Activated naive CD8-positive, alpha-beta T cell treated with anti-CD3 and anti-CD28 coated beads, Interleukin-2, amount 10 ng/mL, durations not matched to agents 7 days and 5 days (primary cell): Measurements from ENCODE around the gene DNASE1L3. TPM values are rescaled to one million over a fixed set of nuclear protein-coding genes. Genes with fewer than 3 reads are reported as not detected.
"Not testable (repeated sequence)": the region's sequence is repeated elsewhere in the genome, so short reads cannot be mapped to it uniquely, and the experiment has no call there.

Experiments
- ATAC-seq: fragments of 150-1000 bp; cut with Tn5 transposase; one replicate; pipeline ENCODE4 v1.10.0; 2021; ENCODE audit warnings: low read depth, moderate library complexity
- POLR2A ChIA-PET: fragments of 350-600 bp; sonication (Branson Sonifier 250); formaldehyde crosslinking; loops from one replicate; lab custom pipeline; 2021; ENCODE audit warnings: antibody characterized with exemption; lab: Charles Lee
- DNase-seq: peaks from one replicate; pipeline ENCODE4 v3.0.0; 2021
- H3K27ac Mint-ChIP-seq: one replicate; pipeline ENCODE4 v1.8.0; 2022; ENCODE audit warnings: mild to moderate bottlenecking, mixed read lengths
- H3K27me3 Mint-ChIP-seq: one replicate; pipeline ENCODE4 v1.8.0; 2022; ENCODE audit warnings: mild to moderate bottlenecking, moderate library complexity, mixed read lengths
- H3K36me3 Mint-ChIP-seq: one replicate; pipeline ENCODE4 v1.8.0; 2021; ENCODE audit warnings: mild to moderate bottlenecking, mixed read lengths
- H3K4me1 Mint-ChIP-seq: one replicate; pipeline ENCODE4 v1.8.0; 2021; ENCODE audit warnings: mixed read lengths
- H3K4me3 Mint-ChIP-seq: one replicate; pipeline ENCODE4 v1.8.0; 2022; ENCODE audit warnings: mild to moderate bottlenecking, moderate library complexity, mixed read lengths
- H3K9me3 Mint-ChIP-seq: one replicate; pipeline ENCODE4 v1.8.0; 2021; ENCODE audit warnings: mixed read lengths
- total RNA-seq, 2 experiments: library from RNA; stranded (reverse); gene quantifications; one replicate each; pipeline ENCODE4 v1.2.3, GENCODE V29; 2021

Gene DNASE1L3
- total RNA-seq, 2 experiments from 2014 or later, result not detected

GRCh38 chr3:58202917-58203360 is 7.8 kb downstream of the DNASE1L3 start:
- POLR2A ChIA-PET, result no interaction called here
- peaks cover 4% of the 10 kb centered on the region for H3K4me1 Mint-ChIP-seq
- H3K27ac Mint-ChIP-seq, result no peak overlapping the region
- no peak for DNase-seq
- H3K4me3 Mint-ChIP-seq, result no peak overlapping the region
- H3K9me3 Mint-ChIP-seq, result peaks cover 2% of the 10 kb centered on the region
- H3K27me3 Mint-ChIP-seq, result peaks cover 15% of the 10 kb centered on the region
- ATAC-seq, result no peak
- peaks cover 2% of the 10 kb centered on the region for H3K36me3 Mint-ChIP-seq

- peaks cover 15% of the 10 kb centered on the region for H3K27me3 Mint-ChIP-seq
- ATAC-seq, DNase-seq, H3K36me3 Mint-ChIP-seq, H3K27ac Mint-ChIP-seq, H3K4me1 Mint-ChIP-seq, POLR2A ChIA-PET, H3K9me3 Mint-ChIP-seq, H3K4me3 Mint-ChIP-seq: not testable (repeated sequence)
Observed at GRCh38 chr3:58201451-58201850, 9.3 kb downstream of the DNASE1L3 start.

GRCh38 chr3:58200846-58201355 is 9.9 kb downstream of the DNASE1L3 start:
- Mint-ChIP-seq H3K9me3 (peaks cover 2% of the 10 kb centered on the region), H3K4me1 (peaks cover 2% of the 10 kb centered on the region), H3K4me3 (no peak overlapping the region), H3K36me3 (peaks cover 2% of the 10 kb centered on the region), H3K27me3 (peaks cover 15% of the 10 kb centered on the region), H3K27ac (no peak overlapping the region)
- POLR2A ChIA-PET, result no interaction called here
- DNase-seq (no peak), ATAC-seq (no peak)

GRCh38 chr3:58200121-58200709 is 10.6 kb downstream of the DNASE1L3 start:
- ATAC-seq, result no peak
- Mint-ChIP-seq H3K36me3 (peaks cover 2% of the 10 kb centered on the region), H3K4me1 (peaks cover 2% of the 10 kb centered on the region), H3K9me3 (peaks cover 2% of the 10 kb centered on the region), H3K27ac (no peak overlapping the region), H3K4me3 (no peak overlapping the region), H3K27me3 (peaks cover 15% of the 10 kb centered on the region)
- POLR2A ChIA-PET, result no interaction called here
- DNase-seq, result no peak

- H3K27ac Mint-ChIP-seq, result no peak overlapping the region
- no peak for DNase-seq
- POLR2A ChIA-PET, result no interaction called here
- H3K4me3 Mint-ChIP-seq, result no peak overlapping the region
- peaks cover 13% of the 10 kb centered on the region for H3K27me3 Mint-ChIP-seq
- H3K4me1 Mint-ChIP-seq, result peaks cover 2% of the 10 kb centered on the region
- ATAC-seq, result no peak
- H3K9me3 Mint-ChIP-seq, result peaks cover 2% of the 10 kb centered on the region
- peaks cover 2% of the 10 kb centered on the region for H3K36me3 Mint-ChIP-seq
Observed at GRCh38 chr3:58198804-58199203, 12.0 kb downstream of the DNASE1L3 start.

- no peak for DNase-seq
- ATAC-seq, result no peak
- Mint-ChIP-seq H3K27ac (no peak overlapping the region), H3K9me3 (peaks cover 2% of the 10 kb centered on the region), H3K4me1 (peaks cover 2% of the 10 kb centered on the region), H3K27me3 (peaks cover 13% of the 10 kb centered on the region), H3K4me3 (no peak overlapping the region), H3K36me3 (peaks cover 2% of the 10 kb centered on the region)
- POLR2A ChIA-PET, result no interaction called here
Observed at GRCh38 chr3:58198362-58198761, 12.4 kb downstream of the DNASE1L3 start.

GRCh38 chr3:58197588-58197987 is 13.2 kb downstream of the DNASE1L3 start:
- no peaks in the 10 kb centered on the region for H3K36me3 Mint-ChIP-seq
- H3K4me1 Mint-ChIP-seq, result peaks cover 2% of the 10 kb centered on the region
- POLR2A ChIA-PET, result no interaction called here
- DNase-seq (no peak), ATAC-seq (no peak)
- H3K9me3 Mint-ChIP-seq, result no peaks in the 10 kb centered on the region
- H3K4me3 Mint-ChIP-seq, result no peak overlapping the region
- peaks cover 11% of the 10 kb centered on the region for H3K27me3 Mint-ChIP-seq
- H3K27ac Mint-ChIP-seq, result no peak overlapping the region

GRCh38 chr3:58193682-58194407 is 16.9 kb downstream of the DNASE1L3 start:
- Mint-ChIP-seq H3K4me1 (no peaks in the 10 kb centered on the region), H3K27me3 (no peaks in the 10 kb centered on the region), H3K27ac (no peak overlapping the region), H3K9me3 (no peaks in the 10 kb centered on the region), H3K4me3 (no peak overlapping the region), H3K36me3 (no peaks in the 10 kb centered on the region)
- DNase-seq, result no peak
- ATAC-seq, result no peak
- POLR2A ChIA-PET, result interaction anchor here (0.7 kb wide), 1 partner anchor 20 kb away, joined by 3 read pairs; no protein-coding TSS in a partner anchor

- Mint-ChIP-seq H3K27me3 (peaks cover 2% of the 10 kb centered on the region), H3K9me3 (no peaks in the 10 kb centered on the region), H3K4me1 (peaks cover 5% of the 10 kb centered on the region), H3K27ac (no peak overlapping the region), H3K36me3 (no peaks in the 10 kb centered on the region), H3K4me3 (no peak overlapping the region)
- POLR2A ChIA-PET, result no interaction called here
- DNase-seq (no peak), ATAC-seq (no peak)
Observed at GRCh38 chr3:58192069-58192468, 18.7 kb downstream of the DNASE1L3 start.

- no peak overlapping the region for H3K4me3 Mint-ChIP-seq
- POLR2A ChIA-PET, result no interaction called here
- ATAC-seq, result no peak
- peaks cover 2% of the 10 kb centered on the region for H3K27me3 Mint-ChIP-seq
- H3K27ac Mint-ChIP-seq, result no peak overlapping the region
- H3K9me3 Mint-ChIP-seq, result no peaks in the 10 kb centered on the region
- no peak for DNase-seq
- peaks cover 5% of the 10 kb centered on the region for H3K4me1 Mint-ChIP-seq
- H3K36me3 Mint-ChIP-seq, result no peaks in the 10 kb centered on the region
Observed at GRCh38 chr3:58191361-58191991, 19.3 kb downstream of the DNASE1L3 start.

- peaks cover 2% of the 10 kb centered on the region for H3K27me3 Mint-ChIP-seq
- H3K4me3 Mint-ChIP-seq, result no peak overlapping the region
- no peaks in the 10 kb centered on the region for H3K36me3 Mint-ChIP-seq
- no peak for DNase-seq
- no peaks in the 10 kb centered on the region for H3K9me3 Mint-ChIP-seq
- POLR2A ChIA-PET, result interaction anchor here (0.8 kb wide), 1 partner anchor 116 kb away, joined by 3 read pairs; no protein-coding TSS in a partner anchor
- H3K4me1 Mint-ChIP-seq, result peaks cover 5% of the 10 kb centered on the region
- no peak for ATAC-seq
- no peak overlapping the region for H3K27ac Mint-ChIP-seq
Observed at GRCh38 chr3:58190882-58191281, 19.9 kb downstream of the DNASE1L3 start.

GRCh38 chr3:58190291-58190690 is 20.5 kb downstream of the DNASE1L3 start:
- Mint-ChIP-seq H3K4me1 (peaks cover 5% of the 10 kb centered on the region), H3K9me3 (no peaks in the 10 kb centered on the region), H3K27ac (no peak overlapping the region), H3K36me3 (no peaks in the 10 kb centered on the region), H3K27me3 (peaks cover 2% of the 10 kb centered on the region), H3K4me3 (no peak overlapping the region)
- POLR2A ChIA-PET, result interaction anchor here (0.8 kb wide), 1 partner anchor 117 kb away, joined by 3 read pairs; no protein-coding TSS in a partner anchor
- DNase-seq (no peak), ATAC-seq (no peak)

GRCh38 chr3:58189691-58190090 is 21.1 kb downstream of the DNASE1L3 start:
- Mint-ChIP-seq H3K4me1 (peaks cover 5% of the 10 kb centered on the region), H3K36me3 (no peaks in the 10 kb centered on the region), H3K9me3 (no peaks in the 10 kb centered on the region), H3K4me3 (no peak overlapping the region), H3K27ac (no peak overlapping the region), H3K27me3 (peaks cover 2% of the 10 kb centered on the region)
- DNase-seq, result no peak
- POLR2A ChIA-PET, result no interaction called here
- no peak for ATAC-seq
